ENCODE results near the gene NACC2.
"Not testable (repeated sequence)": the region's sequence is repeated elsewhere in the genome, so short reads cannot be mapped to it uniquely, and the experiment has no call there.

NACC2 gene

DNA sequence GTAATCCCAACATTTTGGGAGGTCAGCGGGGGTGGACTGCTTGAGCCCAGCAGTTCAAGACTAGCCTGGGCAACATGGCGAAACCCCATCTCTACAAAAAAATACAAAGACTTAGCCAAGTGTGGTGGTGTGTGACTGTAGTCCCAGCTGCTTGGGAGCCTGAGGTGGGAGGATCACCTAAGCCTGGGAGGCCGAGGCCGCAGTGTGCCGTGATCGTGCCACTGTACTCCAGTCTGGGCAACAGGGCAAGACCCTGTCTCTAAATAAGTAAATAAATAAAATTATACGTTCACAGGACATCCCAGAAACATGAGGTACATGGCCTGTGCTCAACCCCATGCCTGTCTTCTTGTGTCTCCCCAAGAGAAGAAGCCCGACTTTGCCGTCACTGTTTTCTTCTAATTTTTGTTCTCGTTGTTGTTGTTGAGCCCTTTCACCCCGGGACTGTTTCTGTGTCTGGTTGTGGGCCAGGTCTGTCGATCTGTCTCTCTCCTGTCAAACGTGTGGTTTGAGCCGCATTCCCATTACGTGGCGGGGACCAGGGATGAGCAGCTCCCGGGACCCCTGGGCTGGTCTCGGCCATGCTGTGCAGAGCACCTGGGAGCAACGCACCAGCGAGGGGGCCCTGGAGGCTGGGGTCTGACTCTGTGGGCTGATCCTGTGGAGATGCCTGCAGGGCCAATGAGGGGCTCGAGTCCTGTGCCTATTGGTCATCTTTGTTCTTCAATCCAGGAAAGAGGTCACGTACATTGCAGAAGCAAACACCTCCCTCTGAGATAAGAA, 32.2 kb downstream of the NACC2 start:
- Histone ChIP-seq H3K27ac (ENCODE audit: low read length) (no peak overlapping the region), H3K27me3 (replicated peaks; ENCODE audit: insufficient read depth, low read length) (peaks cover 99% of the 10 kb centered on the region), H3F3A (ENCODE audit: insufficient read depth, low read length) (no peaks in the 10 kb centered on the region), H4K20me1 (ENCODE audit: insufficient read depth, low read length) (no peaks in the 10 kb centered on the region), H3K9ac (ENCODE audit: low read length) (no peak overlapping the region), H3K79me2 (ENCODE audit: low read length) (no peaks in the 10 kb centered on the region), H2AFZ (ENCODE audit: low read length) (no peak overlapping the region), H3K4me1 (ENCODE audit: low read length) (no peaks in the 10 kb centered on the region), H3K4me2 (ENCODE audit: low read depth, low read length) (no peak overlapping the region), H3K4me3 (ENCODE audit: low read length) (no peak overlapping the region), H3K9me3 (replicated peaks; ENCODE audit: insufficient read depth, low read length) (no peaks in the 10 kb centered on the region), H3K36me3 (replicated peaks; ENCODE audit: insufficient read depth, low read length) (no peaks in the 10 kb centered on the region), H3K9me2 (replicated peaks; ENCODE audit: insufficient read depth, low read length) (no peaks in the 10 kb centered on the region)
- TF ChIP-seq, protein P1, sequence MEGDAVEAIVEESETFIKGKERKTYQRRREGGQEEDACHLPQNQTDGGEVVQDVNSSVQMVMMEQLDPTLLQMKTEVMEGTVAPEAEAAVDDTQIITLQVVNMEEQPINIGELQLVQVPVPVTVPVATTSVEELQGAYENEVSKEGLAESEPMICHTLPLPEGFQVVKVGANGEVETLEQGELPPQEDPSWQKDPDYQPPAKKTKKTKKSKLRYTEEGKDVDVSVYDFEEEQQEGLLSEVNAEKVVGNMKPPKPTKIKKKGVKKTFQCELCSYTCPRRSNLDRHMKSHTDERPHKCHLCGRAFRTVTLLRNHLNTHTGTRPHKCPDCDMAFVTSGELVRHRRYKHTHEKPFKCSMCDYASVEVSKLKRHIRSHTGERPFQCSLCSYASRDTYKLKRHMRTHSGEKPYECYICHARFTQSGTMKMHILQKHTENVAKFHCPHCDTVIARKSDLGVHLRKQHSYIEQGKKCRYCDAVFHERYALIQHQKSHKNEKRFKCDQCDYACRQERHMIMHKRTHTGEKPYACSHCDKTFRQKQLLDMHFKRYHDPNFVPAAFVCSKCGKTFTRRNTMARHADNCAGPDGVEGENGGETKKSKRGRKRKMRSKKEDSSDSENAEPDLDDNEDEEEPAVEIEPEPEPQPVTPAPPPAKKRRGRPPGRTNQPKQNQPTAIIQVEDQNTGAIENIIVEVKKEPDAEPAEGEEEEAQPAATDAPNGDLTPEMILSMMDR (IDR thresholded peaks at IDR 0.05; ENCODE audit: low read length): no peak
- TF ChIP-seq EZH2 (optimal IDR thresholded peaks at IDR 0.05; ENCODE audit: low read depth, low read length): peak; percentile 20
- no peak for DNase-seq

DNA sequence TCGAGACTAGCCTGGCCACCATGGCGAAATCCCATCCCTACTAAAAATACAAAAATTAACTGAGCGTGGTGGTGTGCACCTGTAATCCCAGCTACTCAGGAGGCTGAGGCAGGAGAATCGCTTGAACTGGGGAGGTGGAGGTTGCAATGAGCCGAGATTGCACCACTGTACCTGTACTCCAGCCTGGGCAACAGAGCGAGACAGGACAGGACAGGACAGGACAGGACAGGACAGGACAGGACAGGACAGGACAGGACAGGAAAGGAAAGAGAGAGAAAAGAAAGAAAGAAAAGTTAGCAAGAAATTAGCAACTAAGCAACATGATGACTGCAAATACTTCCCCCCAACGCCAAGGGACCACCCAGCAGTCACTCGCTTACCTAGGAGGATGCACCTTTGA, 33.2 kb downstream of the NACC2 start:
- not testable (repeated sequence) for H3K4me1 ChIP-seq (ENCODE audit: low read length); H3K9me3 ChIP-seq (replicated peaks; ENCODE audit: insufficient read depth, low read length); H3K27ac ChIP-seq (ENCODE audit: low read length); H2AFZ ChIP-seq (ENCODE audit: low read length); H3K9me2 ChIP-seq (replicated peaks; ENCODE audit: insufficient read depth, low read length); DNase-seq; H3F3A ChIP-seq (ENCODE audit: insufficient read depth, low read length); H3K9ac ChIP-seq (ENCODE audit: low read length); H3K4me3 ChIP-seq (ENCODE audit: low read length); H3K4me2 ChIP-seq (ENCODE audit: low read depth, low read length); H4K20me1 ChIP-seq (ENCODE audit: insufficient read depth, low read length); H3K79me2 ChIP-seq (ENCODE audit: low read length); H3K36me3 ChIP-seq (replicated peaks; ENCODE audit: insufficient read depth, low read length)
- H3K27me3 ChIP-seq (replicated peaks; ENCODE audit: insufficient read depth, low read length): peaks cover 99% of the 10 kb centered on the region

DNA sequence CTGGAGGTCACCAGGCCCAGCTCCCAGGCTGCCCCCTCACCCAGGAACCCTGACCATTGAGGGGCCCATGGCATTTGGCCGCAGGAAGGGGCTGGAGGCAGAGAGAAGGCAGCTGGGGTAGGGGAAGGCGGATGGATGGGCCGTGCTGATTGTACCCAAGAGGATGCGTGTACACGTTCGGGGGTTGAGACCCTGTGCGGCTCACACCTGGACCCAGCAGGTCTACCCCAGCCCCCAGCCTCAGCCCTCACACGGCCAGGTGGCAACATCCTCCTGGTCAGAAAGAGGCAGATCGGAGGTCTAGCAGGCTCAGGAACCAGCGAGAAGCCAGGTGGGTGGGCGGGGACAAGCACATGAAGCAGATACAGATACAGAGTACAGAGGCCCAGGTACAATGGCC, 33.7 kb downstream of the NACC2 start:
- Histone ChIP-seq H3K9me3 (replicated peaks; ENCODE audit: insufficient read depth, low read length) (no peaks in the 10 kb centered on the region), H3K9ac (ENCODE audit: low read length) (no peak overlapping the region), H3K9me2 (replicated peaks; ENCODE audit: insufficient read depth, low read length) (no peaks in the 10 kb centered on the region), H2AFZ (ENCODE audit: low read length) (no peak overlapping the region), H3F3A (ENCODE audit: insufficient read depth, low read length) (no peaks in the 10 kb centered on the region), H3K4me3 (ENCODE audit: low read length) (no peak overlapping the region), H3K4me1 (ENCODE audit: low read length) (no peaks in the 10 kb centered on the region), H4K20me1 (ENCODE audit: insufficient read depth, low read length) (no peaks in the 10 kb centered on the region), H3K4me2 (ENCODE audit: low read depth, low read length) (no peak overlapping the region), H3K79me2 (ENCODE audit: low read length) (no peaks in the 10 kb centered on the region), H3K36me3 (replicated peaks; ENCODE audit: insufficient read depth, low read length) (no peaks in the 10 kb centered on the region), H3K27ac (ENCODE audit: low read length) (no peak overlapping the region), H3K27me3 (replicated peaks; ENCODE audit: insufficient read depth, low read length) (peaks cover 100% of the 10 kb centered on the region)
- TF ChIP-seq, protein P1 (IDR thresholded peaks at IDR 0.05; ENCODE audit: low read length): no peak
- TF ChIP-seq EZH2phosphoT487 (IDR thresholded peaks at IDR 0.05; ENCODE audit: low read length) (no peak), EZH2 (optimal IDR thresholded peaks at IDR 0.05; ENCODE audit: low read depth, low read length) (no peak)
- no peak for DNase-seq

DNA sequence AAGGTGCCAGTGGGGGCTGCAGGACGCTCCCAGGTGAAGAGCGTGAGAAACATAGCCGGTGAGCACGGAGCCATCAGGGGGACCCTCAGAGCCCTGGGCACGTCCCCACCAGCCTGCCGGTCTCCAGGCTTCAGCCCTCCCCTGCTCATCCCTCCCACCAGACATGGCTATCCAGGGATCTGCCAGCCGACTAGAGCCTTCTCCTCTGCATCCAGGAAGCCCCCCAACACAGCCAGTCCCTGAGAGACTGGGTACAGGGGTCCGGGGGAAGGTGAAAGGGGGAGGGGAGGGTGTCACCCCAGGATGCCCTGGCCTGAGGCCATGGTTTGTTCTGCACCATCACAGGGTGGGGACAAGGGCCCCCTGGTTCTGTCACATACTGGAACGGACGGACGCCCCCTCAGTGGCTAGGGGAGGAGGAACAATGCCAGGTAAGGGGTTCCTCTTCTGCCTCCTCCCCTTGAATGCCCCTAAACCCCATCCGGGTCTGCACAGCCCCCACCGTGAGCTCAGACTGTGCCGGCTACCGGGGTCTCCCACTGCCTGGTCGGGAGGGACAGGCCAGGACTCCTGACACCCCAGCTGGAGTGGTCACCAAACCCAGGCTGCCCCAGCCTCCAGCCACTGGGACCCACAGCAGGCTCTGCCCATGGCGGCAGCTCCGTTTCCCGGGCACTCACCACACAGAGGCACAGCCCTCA, 34.3 kb downstream of the NACC2 start:
- Histone ChIP-seq H3K9me3 (replicated peaks; ENCODE audit: insufficient read depth, low read length) (no peaks in the 10 kb centered on the region), H3K4me3 (ENCODE audit: low read length) (no peak overlapping the region), H3K4me1 (ENCODE audit: low read length) (no peaks in the 10 kb centered on the region), H3K36me3 (replicated peaks; ENCODE audit: insufficient read depth, low read length) (no peaks in the 10 kb centered on the region), H3F3A (ENCODE audit: insufficient read depth, low read length) (no peaks in the 10 kb centered on the region), H2AFZ (ENCODE audit: low read length) (no peak overlapping the region), H4K20me1 (ENCODE audit: insufficient read depth, low read length) (no peaks in the 10 kb centered on the region), H3K9me2 (replicated peaks; ENCODE audit: insufficient read depth, low read length) (no peaks in the 10 kb centered on the region), H3K27ac (ENCODE audit: low read length) (no peak overlapping the region), H3K9ac (ENCODE audit: low read length) (no peak overlapping the region), H3K4me2 (ENCODE audit: low read depth, low read length) (no peak overlapping the region), H3K27me3 (replicated peaks; ENCODE audit: insufficient read depth, low read length) (peaks cover 100% of the 10 kb centered on the region), H3K79me2 (ENCODE audit: low read length) (no peaks in the 10 kb centered on the region)
- DNase-seq: no peak
- TF ChIP-seq, protein P1 (IDR thresholded peaks at IDR 0.05; ENCODE audit: low read length): no peak
- TF ChIP-seq EZH2phosphoT487 (IDR thresholded peaks at IDR 0.05; ENCODE audit: low read length): no peak
- TF ChIP-seq EZH2 (optimal IDR thresholded peaks at IDR 0.05; ENCODE audit: low read depth, low read length): no peak

All from MM.1S (cell line).